GM23338 (cell line): ENCODE results near the gene LNP1. TPM values are rescaled to one million over a fixed set of nuclear protein-coding genes. Genes with fewer than 3 reads are reported as not detected.

Source experiments
- ATAC-seq: fragments of 200-7000 bp; cut with Tn5 transposase; 3 replicates; pipeline ENCODE4 v1.9.1; 2020
- DNase-seq: peaks from one replicate; pipeline ENCODE4 v3.0.0-alpha.2; 2015; ENCODE audit warnings: low spot score
- H2AFZ ChIP-seq: fragments of 200-600 bp; sonication (generic); 2 replicates; pipeline ENCODE4 v1.8.0; 2016; ENCODE audit warnings: antibody characterized with exemption, mild to moderate bottlenecking, moderate library complexity
- H3F3A ChIP-seq: fragments of 200-600 bp; sonication (generic); replicated peaks from 2 replicates; pipeline ENCODE4 v1.8.0; 2017; ENCODE audit warnings: antibody characterized with exemption, mixed run types, low read depth
- H3K27ac ChIP-seq: fragments of 200-600 bp; sonication (generic); 2 replicates; pipeline ENCODE4 v1.6.1; 2016; ENCODE audit warnings: low read depth
- H3K27me3 ChIP-seq: fragments of 200-600 bp; sonication (generic); 2 replicates; pipeline ENCODE4 v1.8.0; 2016; ENCODE audit warnings: mild to moderate bottlenecking, mixed run types, moderate library complexity; ENCODE audit not compliant: insufficient read depth
- H3K36me3 ChIP-seq: fragments of 200-600 bp; sonication (generic); 2 replicates; pipeline ENCODE4 v1.8.0; 2016; ENCODE audit warnings: mild to moderate bottlenecking; ENCODE audit not compliant: insufficient read depth
- H3K4me1 ChIP-seq: fragments of 200-600 bp; sonication (generic); 2 replicates; pipeline ENCODE4 v1.8.0; 2016; ENCODE audit warnings: mild to moderate bottlenecking, moderate library complexity; ENCODE audit not compliant: insufficient read depth
- H3K4me2 ChIP-seq: fragments of 200-600 bp; sonication (generic); 2 replicates; pipeline ENCODE4 v1.7.1; 2017; ENCODE audit warnings: mixed run types
- H3K4me3 ChIP-seq: fragments of 200-600 bp; sonication (generic); 2 replicates; pipeline ENCODE4 v1.6.1; 2016; ENCODE audit warnings: mixed run types
- H3K79me2 ChIP-seq: fragments of 200-600 bp; sonication (generic); replicated peaks from 2 replicates; pipeline ENCODE4 v1.8.0; 2017; ENCODE audit warnings: mild to moderate bottlenecking; ENCODE audit not compliant: insufficient read depth
- H3K9me2 ChIP-seq: fragments of 200-600 bp; sonication (generic); 2 replicates; pipeline ENCODE4 v1.8.0; 2017; ENCODE audit not compliant: insufficient read depth
- H4K20me1 ChIP-seq: fragments of 200-600 bp; sonication (generic); replicated peaks from 2 replicates; pipeline ENCODE4 v1.8.0; 2017; ENCODE audit warnings: mild to moderate bottlenecking; ENCODE audit not compliant: insufficient read depth
- H3K27ac Mint-ChIP-seq: 2 replicates; pipeline ENCODE4 v1.8.0; 2020; ENCODE audit warnings: inconsistent platforms, mild to moderate bottlenecking, moderate library complexity, mixed read lengths
- H3K27me3 Mint-ChIP-seq: 3 replicates; pipeline ENCODE4 v1.8.0; 2022; ENCODE audit warnings: low read depth, mild to moderate bottlenecking, moderate library complexity, mixed read lengths, inconsistent platforms; ENCODE audit not compliant: insufficient read depth, poor library complexity
- H3K36me3 Mint-ChIP-seq: 3 replicates; pipeline ENCODE4 v1.8.0; 2021; ENCODE audit warnings: low read depth, mild to moderate bottlenecking, inconsistent platforms, moderate library complexity, mixed read lengths
- H3K4me1 Mint-ChIP-seq: 3 replicates; pipeline ENCODE4 v1.8.0; 2020; ENCODE audit warnings: mild to moderate bottlenecking, inconsistent platforms, mixed read lengths
- H3K4me3 Mint-ChIP-seq: 3 replicates; pipeline ENCODE4 v1.8.0; 2021; ENCODE audit warnings: moderate library complexity, mild to moderate bottlenecking, inconsistent platforms, mixed read lengths
- H3K9me3 Mint-ChIP-seq: 3 replicates; pipeline ENCODE4 v1.8.0; 2020; ENCODE audit warnings: moderate library complexity, mild to moderate bottlenecking, inconsistent platforms, mixed read lengths
- CREB1 ChIP-seq: fragments of 250-450 bp; sonication (Bioruptor Pico); IDR thresholded peaks from 2 replicates; pipeline ENCODE4 v1.5.0; 2020; ENCODE audit warnings: low read depth, mild to moderate bottlenecking, moderate library complexity
- CTCF ChIP-seq, 2 experiments: fragments of 200-600 bp in 1 of 2; sonication (generic) in 1 of 2; conservative IDR thresholded peaks; 2 replicates each; pipeline versions ENCODE4 v1.5.1 to v1.6.1; 2016 to 2017; ENCODE audit warnings: antibody characterized with exemption in 2 of 2, low read depth in 2 of 2, mild to moderate bottlenecking in 2 of 2, moderate library complexity in 1 of 2
- ETS1 ChIP-seq: IDR thresholded peaks from 2 replicates; pipeline ENCODE4 v1.6.1; 2016; ENCODE audit warnings: antibody characterized with exemption
- EZH2 ChIP-seq: fragments of 200-600 bp; sonication (generic); IDR thresholded peaks from one replicate; pipeline ENCODE4 v1.8.0; 2017; ENCODE audit warnings: antibody characterized with exemption, mild to moderate bottlenecking, low read depth; ENCODE audit not compliant: unreplicated experiment
- EZH2phosphoT487 ChIP-seq: fragments of 200-600 bp; sonication (generic); IDR thresholded peaks from one replicate; pipeline ENCODE4 v1.8.1; 2018; ENCODE audit warnings: antibody characterized with exemption; ENCODE audit not compliant: unreplicated experiment
- JUNB ChIP-seq: IDR thresholded peaks from one replicate; pipeline ENCODE4 v1.6.1; 2016; ENCODE audit warnings: antibody characterized with exemption; ENCODE audit not compliant: unreplicated experiment
- NANOG ChIP-seq: IDR thresholded peaks from 2 replicates; pipeline ENCODE4 v1.6.1; 2016; ENCODE audit warnings: antibody characterized with exemption, borderline replicate concordance
- POLR2AphosphoS5 ChIP-seq: IDR thresholded peaks from 2 replicates; pipeline ENCODE4 v1.6.1; 2016; ENCODE audit warnings: antibody characterized with exemption, low read depth
- REST ChIP-seq: IDR thresholded peaks from one replicate; pipeline ENCODE4 v1.6.1; 2018; ENCODE audit warnings: antibody characterized with exemption; ENCODE audit not compliant: unreplicated experiment
- STAT1 ChIP-seq: IDR thresholded peaks from one replicate; pipeline ENCODE4 v1.6.1; 2016; ENCODE audit warnings: antibody characterized with exemption; ENCODE audit not compliant: unreplicated experiment
- ZNF114 ChIP-seq: fragments of 250-450 bp; sonication (Bioruptor Pico); IDR thresholded peaks from 2 replicates; pipeline ENCODE4 v1.5.0; 2020; ENCODE audit warnings: mild to moderate bottlenecking, moderate library complexity
- ZNF331 ChIP-seq: fragments of 250-450 bp; sonication (Bioruptor Pico); IDR thresholded peaks from 2 replicates; pipeline ENCODE4 v1.5.0; 2020; ENCODE audit warnings: low read depth, mild to moderate bottlenecking, moderate library complexity
- ZNF462 ChIP-seq: fragments of 250-450 bp; sonication (Bioruptor Pico); IDR thresholded peaks from 2 replicates; pipeline ENCODE4 v1.5.0; 2020; ENCODE audit warnings: mild to moderate bottlenecking, moderate library complexity
- polyA plus RNA-seq: library from polyadenylated mRNA; unstranded; fragments of >200 nt; fragmentation: Nextera tagmentation; extraction: Ambion mirVana; gene quantifications from 2 replicates; pipeline ENCODE4 v1.2.1, GENCODE V29; 2016
- total RNA-seq: library from RNA; depleted of rRNA; stranded (reverse); fragments of >200 nt; shearing (Covaris generic); gene quantifications from 2 replicates; pipeline ENCODE4 v1.2.3, GENCODE V29; 2014

LNP1 gene
- total and polyA plus RNA-seq, 2 experiments from 2014 or later = 4.7 to 6.7 TPM

- Histone ChIP-seq H3K4me2 (no peak overlapping the region), H3F3A (no peaks in the 10 kb centered on the region), H4K20me1 (no peaks in the 10 kb centered on the region; the same call in 1 of the 2 replicates), H3K4me1 (peaks cover 8% of the 10 kb centered on the region; the same call in 1 of the 2 replicates), H3K9me2 (no peaks in the 10 kb centered on the region), H3K27ac (no peak overlapping the region), H3K79me2 (no peaks in the 10 kb centered on the region), H3K36me3 (no peaks in the 10 kb centered on the region), H2AFZ (no peak overlapping the region), H3K4me3 (no peak overlapping the region), H3K27me3 (no peaks in the 10 kb centered on the region)
- TF ChIP-seq ZNF114 (CRISPR knock-in tag) (no peak), EZH2 (no peak), CTCF (conservative IDR thresholded peaks at IDR 0.05; ENCODE audit: low read depth in 2 of 2) (no peak), ETS1 (no peak), CREB1 (CRISPR knock-in tag) (no peak), NANOG (no peak), ZNF331 (no peak), JUNB (no peak), STAT1 (no peak), REST (no peak), ZNF462 (CRISPR knock-in tag) (no peak), POLR2AphosphoS5 (no peak), EZH2phosphoT487 (no peak)
- Mint-ChIP-seq H3K9me3 (peaks cover 29% of the 10 kb centered on the region), H3K36me3 (peaks cover 42% of the 10 kb centered on the region), H3K4me3 (no peak overlapping the region), H3K4me1 (peaks cover 2% of the 10 kb centered on the region; the same call in 2 of the 3 replicates), H3K27me3 (peaks cover 2% of the 10 kb centered on the region), H3K27ac (no peak overlapping the region)
- ATAC-seq = no peak
- DNase-seq = no peak
Observed at GRCh38 chr3:100437721-100438622, 36.6 kb downstream of the LNP1 start.
